KMS-11 (cell line): ENCODE data around the gene NES.

Source experiments
- H2AFZ ChIP-seq: fragments of 200-600 bp; sonication (generic); 2 replicates; pipeline ENCODE4 v1.6.1; 2016; ENCODE audit warnings: antibody characterized with exemption, mixed run types, low read depth
- H3K27ac ChIP-seq: fragments of 200-600 bp; sonication (generic); 2 replicates; pipeline ENCODE4 v1.6.1; 2016; ENCODE audit warnings: mild to moderate bottlenecking, mixed run types
- H3K27me3 ChIP-seq: fragments of 200-600 bp; sonication (generic); 2 replicates; pipeline ENCODE4 v1.6.1; 2017; ENCODE audit warnings: mild to moderate bottlenecking, low read depth, mixed run types, moderate library complexity; ENCODE audit not compliant: insufficient read depth
- H3K36me3 ChIP-seq: fragments of 200-600 bp; sonication (generic); 2 replicates; pipeline ENCODE4 v1.6.1; 2017; ENCODE audit warnings: mild to moderate bottlenecking, mixed run types; ENCODE audit not compliant: insufficient read depth
- H3K4me1 ChIP-seq: fragments of 200-600 bp; sonication (generic); 2 replicates; pipeline ENCODE4 v1.6.1; 2016; ENCODE audit warnings: mild to moderate bottlenecking, low read depth, mixed run types; ENCODE audit not compliant: poor library complexity, severe bottlenecking
- H3K4me2 ChIP-seq: fragments of 200-600 bp; sonication (generic); 2 replicates; pipeline ENCODE4 v1.7.0; 2016; ENCODE audit warnings: mild to moderate bottlenecking, mixed run types
- H3K4me3 ChIP-seq: fragments of 200-600 bp; sonication (generic); IDR thresholded peaks from 2 replicates; pipeline ENCODE4 v1.6.1; 2017; ENCODE audit warnings: low read depth, low read length, mixed read lengths; ENCODE audit not compliant: insufficient read depth
- H3K79me2 ChIP-seq: fragments of 200-600 bp; sonication (generic); 2 replicates; pipeline ENCODE4 v1.6.1; 2016; ENCODE audit warnings: low read depth, mixed run types; ENCODE audit not compliant: insufficient read depth
- H3K9ac ChIP-seq: fragments of 200-600 bp; sonication (generic); 2 replicates; pipeline ENCODE4 v1.6.1; 2016; ENCODE audit warnings: mild to moderate bottlenecking, mixed run types
- H4K20me1 ChIP-seq: fragments of 200-600 bp; sonication (generic); 2 replicates; pipeline ENCODE4 v1.6.1; 2016; ENCODE audit warnings: mild to moderate bottlenecking, mixed run types; ENCODE audit not compliant: insufficient read depth
- TF ChIP-seq, protein P1 (sequence below): fragments of 200-600 bp; sonication (generic); conservative IDR thresholded peaks from 2 replicates; pipeline ENCODE4 v1.6.1; 2017; ENCODE audit warnings: low read depth, mild to moderate bottlenecking, antibody characterized with exemption, low read length, moderate library complexity, mixed read lengths

Gene NES

GRCh38 chr1:156675210-156676113 lies 1.7 kb downstream of the NES start:
- no peak overlapping the region for H2AFZ ChIP-seq
- no peaks in the 10 kb centered on the region for H3K36me3 ChIP-seq
- TF ChIP-seq, protein P1, sequence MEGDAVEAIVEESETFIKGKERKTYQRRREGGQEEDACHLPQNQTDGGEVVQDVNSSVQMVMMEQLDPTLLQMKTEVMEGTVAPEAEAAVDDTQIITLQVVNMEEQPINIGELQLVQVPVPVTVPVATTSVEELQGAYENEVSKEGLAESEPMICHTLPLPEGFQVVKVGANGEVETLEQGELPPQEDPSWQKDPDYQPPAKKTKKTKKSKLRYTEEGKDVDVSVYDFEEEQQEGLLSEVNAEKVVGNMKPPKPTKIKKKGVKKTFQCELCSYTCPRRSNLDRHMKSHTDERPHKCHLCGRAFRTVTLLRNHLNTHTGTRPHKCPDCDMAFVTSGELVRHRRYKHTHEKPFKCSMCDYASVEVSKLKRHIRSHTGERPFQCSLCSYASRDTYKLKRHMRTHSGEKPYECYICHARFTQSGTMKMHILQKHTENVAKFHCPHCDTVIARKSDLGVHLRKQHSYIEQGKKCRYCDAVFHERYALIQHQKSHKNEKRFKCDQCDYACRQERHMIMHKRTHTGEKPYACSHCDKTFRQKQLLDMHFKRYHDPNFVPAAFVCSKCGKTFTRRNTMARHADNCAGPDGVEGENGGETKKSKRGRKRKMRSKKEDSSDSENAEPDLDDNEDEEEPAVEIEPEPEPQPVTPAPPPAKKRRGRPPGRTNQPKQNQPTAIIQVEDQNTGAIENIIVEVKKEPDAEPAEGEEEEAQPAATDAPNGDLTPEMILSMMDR, result no peak
- no peak overlapping the region for H3K4me3 ChIP-seq
- H3K79me2 ChIP-seq, result no peaks in the 10 kb centered on the region
- H3K4me1 ChIP-seq, result no peaks in the 10 kb centered on the region
- no peak overlapping the region for H3K9ac ChIP-seq
- H4K20me1 ChIP-seq, result no peaks in the 10 kb centered on the region
- no peak overlapping the region for H3K4me2 ChIP-seq
- H3K27ac ChIP-seq, result no peak overlapping the region
- peaks cover 100% of the 10 kb centered on the region for H3K27me3 ChIP-seq

DNA sequence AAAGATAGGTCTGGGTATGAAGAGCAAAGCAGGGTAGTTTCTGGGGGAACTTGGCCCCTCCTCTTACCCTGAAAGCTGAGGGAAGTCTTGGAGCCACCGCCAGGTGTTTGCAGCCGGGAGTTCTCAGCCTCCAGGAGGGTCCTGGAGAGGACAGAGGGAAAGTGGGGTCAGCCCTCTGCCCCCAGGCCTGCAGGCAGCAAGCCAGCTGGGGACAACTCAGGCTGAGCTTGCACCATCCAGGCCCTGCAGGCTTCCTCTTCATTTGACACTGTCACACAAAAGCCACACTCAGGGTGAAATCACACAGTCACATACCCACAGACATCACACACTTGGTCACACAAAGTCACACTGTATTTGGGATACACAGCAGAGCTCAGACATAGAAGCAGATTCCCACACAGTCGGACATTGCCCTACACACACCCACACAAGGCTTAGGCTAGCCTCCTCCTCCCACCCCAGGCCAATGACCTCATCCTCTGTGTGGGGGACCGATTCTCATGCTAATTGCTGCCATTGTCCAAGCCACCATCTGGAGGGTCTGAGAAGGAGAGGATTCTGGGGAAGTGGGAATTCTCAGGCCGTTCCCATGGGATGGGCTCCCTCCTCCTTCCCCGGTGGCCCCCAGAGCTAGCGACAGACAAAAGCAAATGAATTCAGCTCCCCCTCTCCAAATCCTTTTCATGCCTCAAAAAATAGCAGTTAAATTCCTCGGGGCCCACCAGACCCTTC lies 3.7 kb downstream of the NES start:
- no peaks in the 10 kb centered on the region for H3K4me1 ChIP-seq
- no peak overlapping the region for H3K9ac ChIP-seq
- H4K20me1 ChIP-seq, result no peaks in the 10 kb centered on the region
- H3K4me3 ChIP-seq, result no peak overlapping the region
- no peak overlapping the region for H3K27ac ChIP-seq
- peaks cover 96% of the 10 kb centered on the region for H3K27me3 ChIP-seq
- no peaks in the 10 kb centered on the region for H3K79me2 ChIP-seq
- no peak overlapping the region for H3K4me2 ChIP-seq
- no peak overlapping the region for H2AFZ ChIP-seq
- TF ChIP-seq, protein P1, result no peak
- H3K36me3 ChIP-seq, result no peaks in the 10 kb centered on the region

DNA sequence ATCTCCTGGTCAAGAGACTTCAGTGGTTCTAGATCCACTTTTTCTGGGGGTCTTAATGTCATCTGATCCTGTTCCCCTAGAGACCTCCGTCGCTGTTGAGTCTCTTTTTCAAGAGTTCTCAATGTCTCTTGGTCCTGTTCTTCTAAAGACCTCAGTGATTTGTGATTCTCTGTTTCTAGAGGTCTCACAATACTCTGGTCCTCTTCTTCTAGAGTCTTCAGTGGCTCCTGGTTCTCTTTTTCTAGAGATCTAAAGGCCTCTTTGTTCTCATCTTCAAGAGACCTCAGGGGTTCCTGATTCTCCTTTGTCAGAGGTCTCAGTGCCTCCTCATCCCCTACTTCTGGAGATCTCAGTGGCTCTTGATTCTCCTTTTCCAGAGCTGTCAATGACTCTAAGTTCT lies 5.4 kb downstream of the NES start:
- Histone ChIP-seq H2AFZ (no peak overlapping the region), H3K4me3 (no peak overlapping the region), H3K27me3 (peaks cover 84% of the 10 kb centered on the region), H3K79me2 (no peaks in the 10 kb centered on the region), H3K27ac (no peak overlapping the region), H3K36me3 (no peaks in the 10 kb centered on the region), H4K20me1 (no peaks in the 10 kb centered on the region), H3K4me2 (no peak overlapping the region), H3K4me1 (no peaks in the 10 kb centered on the region), H3K9ac (no peak overlapping the region)
- TF ChIP-seq, protein P1, result no peak

DNA sequence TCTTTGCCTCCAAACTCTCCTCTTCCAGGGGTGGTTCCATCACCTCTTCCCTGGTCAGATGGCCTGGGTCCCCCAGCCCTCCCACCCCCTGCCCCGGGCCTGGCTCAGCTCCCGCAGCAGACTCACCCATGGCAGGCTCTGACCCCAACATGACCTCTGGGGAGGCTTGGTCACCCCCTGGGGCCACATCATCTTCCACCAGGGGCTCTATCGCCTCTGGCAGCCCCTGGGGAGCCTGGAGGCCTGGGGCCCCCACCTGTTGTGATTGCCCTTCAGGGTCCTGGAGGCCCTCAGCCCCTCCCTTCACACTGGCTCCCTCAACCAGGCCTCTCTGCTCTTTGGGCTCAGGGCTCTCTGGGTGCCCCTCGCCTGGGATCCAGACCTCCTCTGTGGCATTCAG lies 6.4 kb downstream of the NES start:
- no peak overlapping the region for H2AFZ ChIP-seq
- no peaks in the 10 kb centered on the region for H3K79me2 ChIP-seq
- no peaks in the 10 kb centered on the region for H3K36me3 ChIP-seq
- H4K20me1 ChIP-seq, result no peaks in the 10 kb centered on the region
- H3K4me1 ChIP-seq, result peaks cover under 1% of the 10 kb centered on the region
- TF ChIP-seq, protein P1, result no peak
- H3K27ac ChIP-seq, result no peak overlapping the region
- no peak overlapping the region for H3K9ac ChIP-seq
- no peak overlapping the region for H3K4me2 ChIP-seq
- H3K27me3 ChIP-seq, result peaks cover 84% of the 10 kb centered on the region
- H3K4me3 ChIP-seq, result no peak overlapping the region
